ENCODE results near the gene ZBTB6.

The ZBTB6 gene, protein sequence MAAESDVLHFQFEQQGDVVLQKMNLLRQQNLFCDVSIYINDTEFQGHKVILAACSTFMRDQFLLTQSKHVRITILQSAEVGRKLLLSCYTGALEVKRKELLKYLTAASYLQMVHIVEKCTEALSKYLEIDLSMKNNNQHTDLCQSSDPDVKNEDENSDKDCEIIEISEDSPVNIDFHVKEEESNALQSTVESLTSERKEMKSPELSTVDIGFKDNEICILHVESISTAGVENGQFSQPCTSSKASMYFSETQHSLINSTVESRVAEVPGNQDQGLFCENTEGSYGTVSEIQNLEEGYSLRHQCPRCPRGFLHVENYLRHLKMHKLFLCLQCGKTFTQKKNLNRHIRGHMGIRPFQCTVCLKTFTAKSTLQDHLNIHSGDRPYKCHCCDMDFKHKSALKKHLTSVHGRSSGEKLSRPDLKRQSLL

DNA sequence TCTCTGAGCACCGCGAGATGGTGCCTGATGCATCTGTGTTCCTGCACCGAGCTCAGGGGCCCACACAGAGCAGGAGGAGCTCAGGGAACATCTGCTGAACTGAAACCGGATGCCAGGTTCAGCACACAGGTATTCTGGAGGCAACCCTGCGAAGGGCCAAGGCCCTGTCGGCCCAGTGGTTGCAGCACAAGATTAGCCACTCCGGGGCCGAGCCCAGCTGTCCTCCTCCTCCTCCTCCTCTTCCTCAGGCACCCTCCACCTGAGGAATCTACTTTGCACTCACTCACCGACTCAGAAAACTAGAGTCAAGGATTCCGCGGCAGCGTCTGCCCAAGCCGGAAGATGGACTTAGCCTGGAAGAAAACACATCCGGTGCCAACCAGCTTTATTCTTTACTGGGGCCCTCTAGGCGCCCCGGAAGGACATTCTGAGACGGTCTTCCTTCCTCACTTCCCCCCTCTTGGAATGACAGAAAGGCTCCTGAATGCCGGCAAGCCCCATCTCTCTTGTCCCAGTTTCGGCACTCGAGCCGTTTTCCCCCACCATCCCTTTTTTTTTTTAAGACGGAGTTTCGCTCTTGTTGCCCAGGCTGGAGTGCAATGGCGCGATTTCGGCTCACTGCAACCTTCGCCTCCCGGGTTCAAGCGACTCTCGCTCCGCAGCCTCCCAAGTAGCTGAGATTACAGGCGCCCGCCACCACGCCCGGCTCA, at the start of gene ZBTB6:
TSS of gene ZBTB6 (minus strand) at position 360 of the 710 bp plus-strand sequence. CDS start 1,251 bp downstream, outside the sequence.
- DNase-seq (ENCODE audit: low read depth), result peak; percentile 78

DNA sequence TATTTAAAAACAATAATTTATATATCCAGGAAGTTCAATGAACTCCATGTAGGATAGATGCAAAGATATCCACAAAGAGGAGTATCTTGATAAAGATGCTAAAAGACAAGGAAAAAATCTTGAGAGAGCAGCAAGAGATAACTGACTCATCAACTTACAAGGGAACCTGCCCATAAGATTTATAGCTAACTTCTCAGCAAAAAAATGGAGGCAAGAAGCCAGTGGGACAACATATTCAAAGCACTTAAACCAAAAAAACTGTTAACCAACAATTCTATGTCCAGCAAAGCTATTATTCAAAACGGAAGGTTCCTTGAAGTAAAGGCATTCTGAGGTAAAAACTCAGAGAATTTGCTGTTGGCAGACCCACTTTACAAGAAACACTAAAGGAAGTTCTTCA, 48.0 kb upstream of the ZBTB6 start:
- DNase-seq (ENCODE audit: low read depth), result no peak

DNA sequence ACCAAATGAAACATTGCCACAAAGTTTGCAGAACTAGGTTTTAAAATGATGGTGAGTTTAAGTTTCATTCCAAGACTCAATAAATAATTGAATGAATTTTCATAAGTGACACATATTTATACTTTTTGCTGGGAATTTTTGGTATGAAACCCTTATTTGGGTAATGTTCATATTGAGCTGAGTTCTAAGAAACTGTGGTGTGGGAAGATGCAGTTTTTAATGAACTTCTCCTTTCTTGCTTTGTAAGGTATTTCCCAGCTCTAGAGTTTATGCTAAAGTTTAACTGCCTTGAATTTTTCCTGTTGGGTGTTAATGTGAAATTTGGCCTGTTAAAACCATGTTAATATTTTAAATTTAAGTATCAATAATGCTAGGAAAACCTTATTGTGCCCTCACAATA, 42.8 kb upstream of the ZBTB6 start:
- no peak for DNase-seq (ENCODE audit: low read depth)

GRCh38 chr9:122954253-122954691, 41.1 kb upstream of the ZBTB6 start:
- no peak for DNase-seq (ENCODE audit: low read depth)

DNA sequence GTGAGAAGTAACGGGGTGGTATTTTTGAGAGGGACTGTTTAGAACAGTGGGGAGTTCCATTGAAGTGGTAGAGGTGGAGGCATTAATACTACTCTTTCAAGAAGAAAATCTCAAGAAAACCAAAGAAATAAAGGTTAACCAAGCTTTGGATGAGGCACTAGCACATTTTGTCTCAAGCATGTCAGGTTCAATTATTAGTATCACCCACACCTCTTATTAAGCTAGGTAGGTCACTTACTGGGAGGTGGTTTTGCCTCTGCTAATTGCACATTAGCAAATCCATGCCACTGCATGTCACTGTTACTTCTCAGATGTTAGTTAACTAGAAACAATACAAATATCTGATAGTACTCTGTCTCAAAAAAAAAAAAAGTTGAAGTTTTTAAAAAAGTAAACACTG, 37.9 kb upstream of the ZBTB6 start:
- DNase-seq (ENCODE audit: low read depth), result no peak

DNA sequence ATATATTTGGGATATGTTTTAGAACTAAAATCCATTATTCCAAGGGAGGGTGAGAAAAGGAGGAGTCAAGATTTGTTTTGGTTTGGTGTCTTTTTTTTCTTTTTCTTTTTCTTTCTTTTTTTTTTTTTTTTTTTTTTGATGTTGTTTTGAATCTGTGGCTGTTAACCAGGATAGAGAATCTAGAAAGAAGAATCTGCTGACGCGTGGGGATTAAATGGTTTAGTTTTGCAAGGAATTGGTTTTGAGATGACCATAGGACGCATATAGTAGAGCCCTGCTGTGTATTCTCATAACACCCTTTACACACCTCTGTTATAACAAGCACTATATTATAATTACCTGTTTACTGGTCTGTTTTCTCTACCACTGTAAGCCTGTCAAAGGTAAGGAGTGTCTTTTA, 37.1 kb upstream of the ZBTB6 start:
- DNase-seq (ENCODE audit: low read depth), result no peak

GRCh38 chr9:122949696-122950095, 36.6 kb upstream of the ZBTB6 start:
- DNase-seq (ENCODE audit: low read depth), result no peak

- no peak for DNase-seq (ENCODE audit: low read depth)
Observed at GRCh38 chr9:122948313-122948712, 35.2 kb upstream of the ZBTB6 start.

- DNase-seq (ENCODE audit: low read depth), result no peak
Observed at GRCh38 chr9:122946461-122947005, 33.4 kb upstream of the ZBTB6 start.

GRCh38 chr9:122944960-122945888, 32.1 kb upstream of the ZBTB6 start:
- no peak for DNase-seq (ENCODE audit: low read depth)

- DNase-seq (ENCODE audit: low read depth), result no peak
Observed at GRCh38 chr9:122941582-122942234, 28.6 kb upstream of the ZBTB6 start.

DNA sequence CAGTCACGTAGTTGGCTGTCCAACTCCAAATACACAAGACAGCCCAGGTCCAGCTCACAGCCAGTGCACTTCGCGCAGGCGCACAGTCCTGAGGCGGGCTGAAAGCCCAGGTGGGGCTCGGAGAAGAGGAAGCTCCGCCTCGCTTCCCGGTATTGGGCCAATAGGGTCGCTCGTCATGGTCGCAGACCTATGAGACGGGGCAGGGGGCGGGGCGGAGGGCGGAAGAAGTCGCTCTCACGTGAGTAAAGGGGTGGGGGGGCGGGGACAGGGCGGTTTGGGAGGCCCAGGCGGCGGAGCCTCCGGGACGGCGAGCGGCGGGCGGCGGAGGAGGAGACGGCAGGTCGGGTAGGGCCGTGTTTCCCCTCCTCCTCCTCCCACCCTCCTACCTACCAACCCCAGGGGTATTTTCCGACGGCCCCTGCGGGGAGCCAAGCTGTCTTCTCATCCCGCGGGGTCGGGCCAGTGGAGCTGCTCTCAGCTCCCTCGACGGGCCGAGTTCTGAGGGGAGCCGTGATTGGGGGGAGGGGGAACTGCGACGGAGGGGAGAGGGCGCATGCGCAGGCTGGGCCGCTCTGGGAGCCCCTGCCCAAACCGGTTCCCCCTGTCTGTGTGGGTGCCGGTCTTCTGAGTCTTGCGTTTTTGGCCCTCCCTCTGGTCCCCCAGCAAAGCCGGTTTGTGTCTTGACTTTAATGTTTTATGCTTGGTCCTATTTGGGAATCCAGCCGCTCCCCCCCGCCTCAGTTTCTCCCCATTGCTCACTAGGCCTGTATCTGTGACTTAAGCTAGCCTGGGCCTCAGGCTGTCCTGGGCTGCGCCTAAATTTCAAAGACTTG, 27.8 kb upstream of the ZBTB6 start, which contains the start of gene RABGAP1:
TSS of gene RABGAP1 (plus strand) at position 272 of the 833 bp plus-strand sequence. CDS start 16,040 bp downstream, outside the sequence.
- DNase-seq (ENCODE audit: low read depth), result peak; percentile 98

DNA sequence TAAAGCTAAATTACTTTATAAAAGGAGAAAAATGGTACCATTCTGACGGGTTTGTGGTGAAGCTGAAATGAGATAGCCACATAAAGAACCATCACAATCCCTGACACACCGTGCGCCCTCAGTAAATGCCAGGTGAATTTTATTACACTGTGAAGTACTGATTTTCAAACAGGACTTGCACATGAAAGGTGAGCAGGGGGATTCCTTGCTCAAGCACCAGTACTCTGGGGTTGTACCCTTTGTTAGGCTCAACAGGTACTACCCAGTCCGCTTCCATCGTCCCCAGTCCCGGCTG, 27.3 kb upstream of the ZBTB6 start:
- DNase-seq (ENCODE audit: low read depth), result no peak

- DNase-seq (ENCODE audit: low read depth), result no peak
Observed at GRCh38 chr9:122939601-122940000, 26.5 kb upstream of the ZBTB6 start.

DNA sequence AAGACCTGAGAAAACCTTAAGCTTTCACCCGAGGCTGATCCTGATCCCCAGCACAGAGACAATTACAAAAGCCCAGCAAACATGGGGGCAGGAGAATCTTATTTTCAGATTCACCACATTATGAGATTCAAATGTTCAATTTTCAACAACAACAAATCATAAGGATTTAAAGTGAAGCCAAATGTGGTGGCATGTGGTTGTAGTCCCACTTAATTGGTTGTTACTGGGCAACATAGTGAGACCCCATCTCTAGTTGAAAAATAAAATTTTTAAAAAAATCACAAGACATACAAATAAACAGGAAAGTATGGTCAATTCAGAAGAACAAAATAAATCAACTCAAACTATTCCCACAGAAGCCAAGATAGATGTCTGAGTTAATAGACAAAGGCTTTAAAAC, 23.8 kb upstream of the ZBTB6 start:
- DNase-seq (ENCODE audit: low read depth), result no peak

GRCh38 chr9:122936464-122936863, 23.3 kb upstream of the ZBTB6 start:
- DNase-seq (ENCODE audit: low read depth), result no peak

GRCh38 chr9:122931226-122932121, 18.4 kb upstream of the ZBTB6 start, which contains the start of gene ZBTB26:
Gene ZBTB26, minus strand, starts transcription at chr9:122931512. Its CDS starts 11,578 bp downstream, at chr9:122919934.
- peak; percentile 91 for DNase-seq (ENCODE audit: low read depth)

DNA sequence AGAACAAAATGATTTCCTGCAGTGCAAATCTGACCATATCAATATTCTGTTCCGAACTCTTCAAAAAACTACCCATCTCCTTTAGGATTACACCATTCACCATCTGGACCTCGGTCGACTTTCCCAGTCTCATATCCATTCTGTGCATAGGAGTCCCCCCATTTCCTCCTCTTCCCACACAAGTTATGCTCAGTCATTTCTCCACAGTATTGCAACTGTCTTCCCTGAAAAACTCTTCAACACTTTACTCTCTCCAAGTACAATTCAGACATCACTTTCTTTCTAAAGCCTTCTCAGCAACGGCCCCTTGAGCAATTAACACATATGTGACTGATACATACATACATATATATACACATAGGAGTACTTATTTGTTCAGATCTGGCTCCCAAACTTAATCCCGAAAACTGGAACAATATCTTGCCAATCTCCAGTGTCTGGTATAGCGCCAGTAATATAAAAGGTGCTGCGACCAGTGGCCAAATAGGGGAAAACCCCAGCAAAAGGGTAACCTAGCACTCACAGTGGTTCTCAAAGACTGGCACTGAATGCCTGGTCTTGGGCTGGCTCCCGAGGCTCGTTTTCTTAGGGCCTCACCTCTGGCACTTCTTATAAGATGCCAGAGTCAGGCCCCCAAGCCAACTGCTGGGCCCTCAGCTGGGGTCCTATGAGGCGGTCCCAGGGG, 17.6 kb upstream of the ZBTB6 start:
- no peak for DNase-seq (ENCODE audit: low read depth)
